HEK293 (cell line): ENCODE measurements around the gene GABRR1.

Source experiments
- CTCF ChIA-PET: fragments of 350-600 bp; formaldehyde crosslinking; extraction: SDS; loops from one replicate; lab custom pipeline; 2021; ENCODE audit warnings: antibody characterized with exemption; lab: Yijun Ruan, JAX
- POLR2A ChIA-PET: fragments of 300-600 bp; formaldehyde crosslinking; extraction: SDS; loops from one replicate; lab custom pipeline; 2020; ENCODE audit warnings: antibody characterized with exemption, inconsistent platforms; lab: Yijun Ruan, JAX
- H3K27ac ChIP-seq: fragments of 200-500 bp; sonication (Bioruptor generic); 2 replicates; pipeline ENCODE4 v1.5.1; 2014; ENCODE audit warnings: low read depth, low read length, control low read depth, inconsistent platforms; ENCODE audit errors: extremely low read depth
- H3K36me3 ChIP-seq, 2 experiments: fragments of 200-500 bp in 1 of 2; sonication (Bioruptor generic) in 1 of 2; 1 replicate in 1 of 2; 2 replicates in 1 of 2; pipeline ENCODE4 v1.5.1; 2014 to 2017; ENCODE audit warnings: inconsistent platforms in 2 of 2, low read length in 2 of 2; ENCODE audit not compliant: control insufficient read depth in 2 of 2, insufficient read depth in 1 of 2
- H3K4me1 ChIP-seq: fragments of 200-500 bp; sonication (Bioruptor generic); 2 replicates; pipeline ENCODE4 v1.5.1; 2014; ENCODE audit warnings: mild to moderate bottlenecking, low read length, inconsistent platforms; ENCODE audit not compliant: control insufficient read depth, insufficient read depth
- H3K4me3 ChIP-seq: 2 replicates; pipeline ENCODE4 v1.5.1; 2011; ENCODE audit warnings: low read depth, mild to moderate bottlenecking, control low read depth, low read length, moderate library complexity
- H3K9me3 ChIP-seq: fragments of 200-500 bp; sonication (Bioruptor generic); 2 replicates; pipeline ENCODE4 v1.5.1; 2014; ENCODE audit warnings: low read depth, low read length, inconsistent platforms; ENCODE audit not compliant: control insufficient read depth, insufficient read depth
- GFI1B ChIP-seq: fragments of 450-650 bp; formaldehyde crosslinking; IDR thresholded peaks from 2 replicates; pipeline ENCODE4 v1.5.1; 2016; ENCODE audit warnings: missing biosample characterization, missing genetic modification characterization
- GLI2 ChIP-seq: fragments of 450-650 bp; formaldehyde crosslinking; IDR thresholded peaks from 2 replicates; pipeline ENCODE4; 2017; ENCODE audit warnings: missing biosample characterization, missing genetic modification characterization, low read depth, borderline replicate concordance
- HOXA7 ChIP-seq: sonication (generic); formaldehyde crosslinking; IDR thresholded peaks from 2 replicates; pipeline ENCODE4 v1.8.1; 2022; ENCODE audit warnings: missing genetic modification reagents, borderline replicate concordance
- HOXD13 ChIP-seq: sonication (generic); formaldehyde crosslinking; IDR thresholded peaks from 2 replicates; pipeline ENCODE4 v1.8.0; 2022; ENCODE audit warnings: missing genetic modification reagents, borderline replicate concordance
- MEIS1 ChIP-seq: sonication (generic); formaldehyde crosslinking; IDR thresholded peaks from 2 replicates; pipeline ENCODE4 v1.8.1; 2022; ENCODE audit warnings: missing genetic modification reagents, mild to moderate bottlenecking, borderline replicate concordance
- OVOL3 ChIP-seq: fragments of 450-650 bp; formaldehyde crosslinking; IDR thresholded peaks from 2 replicates; pipeline ENCODE4 v1.5.1; 2016; ENCODE audit warnings: missing biosample characterization, missing genetic modification characterization
- ZBTB1 ChIP-seq: fragments of 450-650 bp; formaldehyde crosslinking; IDR thresholded peaks from 2 replicates; pipeline ENCODE4 v1.5.1; 2016; ENCODE audit warnings: missing biosample characterization, missing genetic modification characterization
- ZBTB21 ChIP-seq: fragments of 450-650 bp; formaldehyde crosslinking; IDR thresholded peaks from 2 replicates; pipeline ENCODE4 v1.5.1; 2017; ENCODE audit warnings: missing biosample characterization, missing genetic modification characterization
- ZBTB8A ChIP-seq: fragments of 450-650 bp; formaldehyde crosslinking; IDR thresholded peaks from 2 replicates; pipeline ENCODE4 v1.5.1; 2016; ENCODE audit warnings: missing biosample characterization, missing genetic modification characterization
- ZNF114 ChIP-seq: fragments of 450-650 bp; formaldehyde crosslinking; IDR thresholded peaks from 2 replicates; pipeline ENCODE4 v1.5.0; 2017; ENCODE audit warnings: missing biosample characterization, missing genetic modification characterization
- ZNF132 ChIP-seq: fragments of 450-650 bp; formaldehyde crosslinking; IDR thresholded peaks from 2 replicates; pipeline ENCODE4 v1.5.1; 2017; ENCODE audit warnings: missing biosample characterization, missing genetic modification characterization, borderline replicate concordance
- ZNF140 ChIP-seq: fragments of 450-650 bp; formaldehyde crosslinking; IDR thresholded peaks from 2 replicates; pipeline ENCODE4 v1.5.1; 2016; ENCODE audit warnings: missing biosample characterization, missing genetic modification characterization
- ZNF221 ChIP-seq: fragments of 450-650 bp; formaldehyde crosslinking; IDR thresholded peaks from 2 replicates; pipeline ENCODE4 v1.5.1; 2017; ENCODE audit warnings: missing biosample characterization, missing genetic modification characterization, borderline replicate concordance
- ZNF223 ChIP-seq: fragments of 450-650 bp; formaldehyde crosslinking; IDR thresholded peaks from 2 replicates; pipeline ENCODE4 v1.5.1; 2016; ENCODE audit warnings: missing biosample characterization, missing genetic modification characterization
- ZNF302 ChIP-seq: fragments of 450-650 bp; formaldehyde crosslinking; IDR thresholded peaks from 2 replicates; pipeline ENCODE4 v1.5.1; 2016; ENCODE audit warnings: missing biosample characterization, missing genetic modification characterization, low read depth
- ZNF366 ChIP-seq: fragments of 450-650 bp; formaldehyde crosslinking; conservative IDR thresholded peaks from 2 replicates; pipeline ENCODE4 v1.5.1; 2016; ENCODE audit warnings: missing biosample characterization, missing genetic modification characterization
- ZNF416 ChIP-seq: fragments of 450-650 bp; formaldehyde crosslinking; IDR thresholded peaks from 2 replicates; pipeline ENCODE4 v1.5.1; 2016; ENCODE audit warnings: missing biosample characterization, missing genetic modification characterization
- ZNF560 ChIP-seq: fragments of 450-650 bp; formaldehyde crosslinking; IDR thresholded peaks from 2 replicates; pipeline ENCODE4 v1.5.1; 2017; ENCODE audit warnings: missing biosample characterization, missing genetic modification characterization, borderline replicate concordance
- ZNF621 ChIP-seq: fragments of 450-650 bp; formaldehyde crosslinking; IDR thresholded peaks from 2 replicates; pipeline ENCODE4 v1.5.1; 2017; ENCODE audit warnings: missing biosample characterization, missing genetic modification characterization
- ZNF670 ChIP-seq: fragments of 450-650 bp; formaldehyde crosslinking; IDR thresholded peaks from 2 replicates; pipeline ENCODE4 v1.5.1; 2016; ENCODE audit warnings: missing biosample characterization, missing genetic modification characterization, low read depth
- ZNF777 ChIP-seq: fragments of 450-650 bp; formaldehyde crosslinking; IDR thresholded peaks from 2 replicates; pipeline ENCODE4 v1.5.1; 2017; ENCODE audit warnings: missing biosample characterization, missing genetic modification characterization, borderline replicate concordance
- ZNF792 ChIP-seq: fragments of 450-650 bp; formaldehyde crosslinking; IDR thresholded peaks from 2 replicates; pipeline ENCODE4 v1.5.1; 2016; ENCODE audit warnings: missing biosample characterization, missing genetic modification characterization
- ZNF837 ChIP-seq: fragments of 450-650 bp; formaldehyde crosslinking; IDR thresholded peaks from 2 replicates; pipeline ENCODE4 v1.5.1; 2016; ENCODE audit warnings: missing biosample characterization, missing genetic modification characterization
- ZXDB ChIP-seq: fragments of 450-650 bp; formaldehyde crosslinking; IDR thresholded peaks from 2 replicates; pipeline ENCODE4 v1.5.1; 2016; ENCODE audit warnings: missing biosample characterization, missing genetic modification characterization
- TF ChIP-seq, protein P1 (sequence below): fragments of 450-650 bp; formaldehyde crosslinking; IDR thresholded peaks from 2 replicates; pipeline ENCODE4 v1.5.1; 2016; ENCODE audit warnings: missing biosample characterization, missing genetic modification characterization
- TF ChIP-seq, protein P2 (sequence below): fragments of 450-650 bp; formaldehyde crosslinking; IDR thresholded peaks from 2 replicates; pipeline ENCODE4 v1.5.1; 2016; ENCODE audit warnings: missing biosample characterization, missing genetic modification characterization
- TF ChIP-seq, protein P3 (sequence below): sonication (generic); formaldehyde crosslinking; IDR thresholded peaks from 2 replicates; pipeline ENCODE4 v1.8.1; 2022; ENCODE audit warnings: mild to moderate bottlenecking, moderate library complexity, missing genetic modification reagents
- TF ChIP-seq, protein P4 (sequence below): fragments of 450-650 bp; formaldehyde crosslinking; IDR thresholded peaks from 2 replicates; pipeline ENCODE4 v1.5.1; 2016; ENCODE audit warnings: missing biosample characterization, missing genetic modification characterization

The GABRR1 gene

DNA sequence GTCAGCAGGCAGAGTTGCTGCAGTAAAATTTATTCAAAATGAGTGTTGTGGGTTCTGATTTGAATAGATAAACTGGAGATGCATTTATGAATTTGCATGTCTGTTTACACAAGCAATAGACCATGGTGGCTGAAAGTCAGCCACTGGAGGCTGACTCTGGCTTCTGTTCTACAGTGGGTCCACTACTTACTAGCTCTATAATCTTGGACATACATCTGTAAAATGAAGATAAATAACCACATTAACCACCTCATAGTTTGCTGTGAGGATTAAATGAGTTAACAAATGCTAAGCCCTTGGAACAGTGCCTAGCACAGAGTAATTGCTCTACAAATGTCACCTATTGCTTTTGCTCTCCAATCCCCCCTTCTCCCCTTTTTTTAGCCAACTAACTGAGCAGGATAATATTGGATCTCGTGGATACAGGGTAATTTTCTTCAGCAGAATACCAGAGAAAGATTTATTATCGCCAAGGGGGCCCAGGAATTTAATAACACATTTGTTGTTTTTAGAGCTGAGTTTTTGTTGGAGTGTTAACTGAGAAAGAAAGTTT is 72.7 kb downstream of the GABRR1 start:
- peak overlapping the region; percentile 53; the same call in 1 of the 2 replicates for H3K27ac ChIP-seq
- TF ChIP-seq ZNF221 (tag by site-specific recombination), result no peak; the same call in 1 of the 2 replicates
- TF ChIP-seq ZNF777 (tag by site-specific recombination), result no peak
- TF ChIP-seq ZNF366, result 0 out of 2 replicates have a peak, but pooled peaks have one; percentile 48
- no peak for TF ChIP-seq ZNF223 (tag by site-specific recombination)
- peak; percentile 59; the same call in 1 of the 2 replicates for TF ChIP-seq GFI1B (tag by site-specific recombination)
- no peak for TF ChIP-seq ZNF670 (tag by site-specific recombination)
- peak; percentile 93 for TF ChIP-seq GLI2 (tag by site-specific recombination)
- TF ChIP-seq ZNF140 (tag by site-specific recombination), result no peak
- no peak for TF ChIP-seq ZNF560 (tag by site-specific recombination)
- TF ChIP-seq, protein P1, sequence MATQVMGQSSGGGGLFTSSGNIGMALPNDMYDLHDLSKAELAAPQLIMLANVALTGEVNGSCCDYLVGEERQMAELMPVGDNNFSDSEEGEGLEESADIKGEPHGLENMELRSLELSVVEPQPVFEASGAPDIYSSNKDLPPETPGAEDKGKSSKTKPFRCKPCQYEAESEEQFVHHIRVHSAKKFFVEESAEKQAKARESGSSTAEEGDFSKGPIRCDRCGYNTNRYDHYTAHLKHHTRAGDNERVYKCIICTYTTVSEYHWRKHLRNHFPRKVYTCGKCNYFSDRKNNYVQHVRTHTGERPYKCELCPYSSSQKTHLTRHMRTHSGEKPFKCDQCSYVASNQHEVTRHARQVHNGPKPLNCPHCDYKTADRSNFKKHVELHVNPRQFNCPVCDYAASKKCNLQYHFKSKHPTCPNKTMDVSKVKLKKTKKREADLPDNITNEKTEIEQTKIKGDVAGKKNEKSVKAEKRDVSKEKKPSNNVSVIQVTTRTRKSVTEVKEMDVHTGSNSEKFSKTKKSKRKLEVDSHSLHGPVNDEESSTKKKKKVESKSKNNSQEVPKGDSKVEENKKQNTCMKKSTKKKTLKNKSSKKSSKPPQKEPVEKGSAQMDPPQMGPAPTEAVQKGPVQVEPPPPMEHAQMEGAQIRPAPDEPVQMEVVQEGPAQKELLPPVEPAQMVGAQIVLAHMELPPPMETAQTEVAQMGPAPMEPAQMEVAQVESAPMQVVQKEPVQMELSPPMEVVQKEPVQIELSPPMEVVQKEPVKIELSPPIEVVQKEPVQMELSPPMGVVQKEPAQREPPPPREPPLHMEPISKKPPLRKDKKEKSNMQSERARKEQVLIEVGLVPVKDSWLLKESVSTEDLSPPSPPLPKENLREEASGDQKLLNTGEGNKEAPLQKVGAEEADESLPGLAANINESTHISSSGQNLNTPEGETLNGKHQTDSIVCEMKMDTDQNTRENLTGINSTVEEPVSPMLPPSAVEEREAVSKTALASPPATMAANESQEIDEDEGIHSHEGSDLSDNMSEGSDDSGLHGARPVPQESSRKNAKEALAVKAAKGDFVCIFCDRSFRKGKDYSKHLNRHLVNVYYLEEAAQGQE, result no peak
- TF ChIP-seq ZNF302 (tag by site-specific recombination), result no peak
- no peak for TF ChIP-seq HOXD13 (CRISPR knock-in tag)
- TF ChIP-seq MEIS1, result no peak
- TF ChIP-seq, protein P2, sequence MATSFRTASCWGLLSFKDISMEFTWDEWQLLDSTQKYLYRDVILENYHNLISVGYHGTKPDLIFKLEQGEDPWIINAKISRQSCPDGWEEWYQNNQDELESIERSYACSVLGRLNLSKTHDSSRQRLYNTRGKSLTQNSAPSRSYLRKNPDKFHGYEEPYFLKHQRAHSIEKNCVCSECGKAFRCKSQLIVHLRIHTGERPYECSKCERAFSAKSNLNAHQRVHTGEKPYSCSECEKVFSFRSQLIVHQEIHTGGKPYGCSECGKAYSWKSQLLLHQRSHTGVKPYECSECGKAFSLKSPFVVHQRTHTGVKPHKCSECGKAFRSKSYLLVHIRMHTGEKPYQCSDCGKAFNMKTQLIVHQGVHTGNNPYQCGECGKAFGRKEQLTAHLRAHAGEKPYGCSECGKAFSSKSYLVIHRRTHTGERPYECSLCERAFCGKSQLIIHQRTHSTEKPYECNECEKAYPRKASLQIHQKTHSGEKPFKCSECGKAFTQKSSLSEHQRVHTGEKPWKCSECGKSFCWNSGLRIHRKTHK (tag by site-specific recombination), result no peak
- TF ChIP-seq ZNF416 (tag by site-specific recombination), result no peak
- TF ChIP-seq ZNF837 (tag by site-specific recombination), result no peak
- TF ChIP-seq, protein P3, sequence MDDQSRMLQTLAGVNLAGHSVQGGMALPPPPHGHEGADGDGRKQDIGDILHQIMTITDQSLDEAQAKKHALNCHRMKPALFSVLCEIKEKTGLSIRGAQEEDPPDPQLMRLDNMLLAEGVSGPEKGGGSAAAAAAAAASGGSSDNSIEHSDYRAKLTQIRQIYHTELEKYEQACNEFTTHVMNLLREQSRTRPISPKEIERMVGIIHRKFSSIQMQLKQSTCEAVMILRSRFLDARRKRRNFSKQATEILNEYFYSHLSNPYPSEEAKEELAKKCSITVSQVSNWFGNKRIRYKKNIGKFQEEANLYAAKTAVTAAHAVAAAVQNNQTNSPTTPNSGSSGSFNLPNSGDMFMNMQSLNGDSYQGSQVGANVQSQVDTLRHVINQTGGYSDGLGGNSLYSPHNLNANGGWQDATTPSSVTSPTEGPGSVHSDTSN (CRISPR knock-in tag), result no peak
- TF ChIP-seq ZNF621 (tag by site-specific recombination), result no peak
- no peak for TF ChIP-seq ZNF792
- TF ChIP-seq ZNF114 (tag by site-specific recombination), result no peak
- no peak for TF ChIP-seq HOXA7 (CRISPR knock-in tag)
- TF ChIP-seq ZBTB21 (tag by site-specific recombination), result no peak
- peak; percentile 78 for TF ChIP-seq ZXDB (tag by site-specific recombination)
- TF ChIP-seq, protein P4, sequence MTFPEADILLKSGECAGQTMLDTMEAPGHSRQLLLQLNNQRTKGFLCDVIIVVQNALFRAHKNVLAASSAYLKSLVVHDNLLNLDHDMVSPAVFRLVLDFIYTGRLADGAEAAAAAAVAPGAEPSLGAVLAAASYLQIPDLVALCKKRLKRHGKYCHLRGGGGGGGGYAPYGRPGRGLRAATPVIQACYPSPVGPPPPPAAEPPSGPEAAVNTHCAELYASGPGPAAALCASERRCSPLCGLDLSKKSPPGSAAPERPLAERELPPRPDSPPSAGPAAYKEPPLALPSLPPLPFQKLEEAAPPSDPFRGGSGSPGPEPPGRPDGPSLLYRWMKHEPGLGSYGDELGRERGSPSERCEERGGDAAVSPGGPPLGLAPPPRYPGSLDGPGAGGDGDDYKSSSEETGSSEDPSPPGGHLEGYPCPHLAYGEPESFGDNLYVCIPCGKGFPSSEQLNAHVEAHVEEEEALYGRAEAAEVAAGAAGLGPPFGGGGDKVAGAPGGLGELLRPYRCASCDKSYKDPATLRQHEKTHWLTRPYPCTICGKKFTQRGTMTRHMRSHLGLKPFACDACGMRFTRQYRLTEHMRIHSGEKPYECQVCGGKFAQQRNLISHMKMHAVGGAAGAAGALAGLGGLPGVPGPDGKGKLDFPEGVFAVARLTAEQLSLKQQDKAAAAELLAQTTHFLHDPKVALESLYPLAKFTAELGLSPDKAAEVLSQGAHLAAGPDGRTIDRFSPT (tag by site-specific recombination), result 0 out of 2 replicates have a peak, but pooled peaks have one; percentile 16
- TF ChIP-seq OVOL3 (tag by site-specific recombination), result peak; percentile 77
- no peak for TF ChIP-seq ZBTB1 (tag by site-specific recombination)
- no peak for TF ChIP-seq ZNF132
- TF ChIP-seq ZBTB8A (tag by site-specific recombination), result peak; percentile 49; the same call in 1 of the 2 replicates

More for the DNA sequence above, 72.7 kb downstream of the GABRR1 start:
- peaks cover 29% of the 10 kb centered on the region for H3K4me1 ChIP-seq
- peaks cover 0 to 2% of the 10 kb centered on the region in 2 experiments; a peak in 1 of 3 replicates for H3K36me3 ChIP-seq
- POLR2A ChIA-PET, result interaction anchor here (0.6 to 4.0 kb wide), 7 partner anchors 25 to 461 kb away, joined by 4 to 48 read pairs (median 7); partner anchors contain the start of genes PNRC1, SRSF12 and UBE2J1
- H3K4me3 ChIP-seq, result no peak overlapping the region; the same call in 1 of the 2 replicates
- no peaks in the 10 kb centered on the region for H3K9me3 ChIP-seq
- CTCF ChIA-PET, result interaction anchor here (0.7 to 4.7 kb wide), 12 partner anchors 9 to 219 kb away, joined by 3 to 23 read pairs (median 4); no protein-coding TSS in a partner anchor
